ENCODE measurements around the gene MTA3.
A peak's percentile ranks its signal among the peaks of the same experiment; 100 is the strongest.

Gene MTA3

DNA sequence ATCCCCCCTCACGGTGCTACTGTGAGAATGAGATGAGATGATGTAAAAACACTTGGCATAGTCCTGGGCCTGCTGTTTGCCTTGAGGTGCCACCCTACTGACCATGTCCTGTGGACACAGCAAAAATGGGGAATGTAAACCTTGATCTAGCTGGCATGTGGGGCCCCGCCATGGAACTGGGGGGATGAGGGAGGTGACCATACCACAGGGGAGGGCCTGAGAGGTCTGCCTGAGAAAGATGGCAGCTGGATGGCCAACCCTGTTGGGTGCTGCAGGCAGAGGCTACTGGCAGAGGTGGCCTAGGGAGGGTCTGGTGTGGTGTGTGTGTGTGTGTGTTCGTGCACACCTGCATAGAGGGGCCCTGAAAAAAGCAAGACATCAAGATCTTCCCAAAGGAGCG, 223.2 kb downstream of the MTA3 start:
- DNase-seq = no peak

DNA sequence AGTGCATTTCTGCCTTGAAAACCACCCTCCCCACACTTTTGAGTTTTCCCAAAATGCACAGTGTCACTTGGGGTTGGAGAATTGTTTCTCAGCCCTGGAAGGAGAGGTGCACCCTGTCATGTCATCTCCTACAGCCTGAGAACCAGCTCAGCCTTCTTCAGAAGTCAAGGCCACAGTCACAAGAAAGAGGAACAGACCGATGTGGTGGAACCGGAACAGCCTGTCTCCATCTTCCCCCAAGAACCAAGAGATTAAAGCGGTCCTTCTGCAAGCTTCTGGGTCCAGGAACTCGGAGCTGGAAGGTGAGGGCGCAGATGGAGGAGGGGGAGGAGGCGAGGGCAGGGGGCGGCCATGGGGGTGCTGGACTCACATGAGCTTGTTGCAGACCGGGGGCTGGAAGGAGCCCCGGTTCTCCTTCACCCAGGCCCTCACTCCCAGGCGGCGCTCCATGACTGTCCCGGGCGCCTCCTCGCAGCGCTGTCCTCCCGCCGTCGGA, 223.7 kb downstream of the MTA3 start:
- DNase-seq = no peak

- peak in 1 of 2 experiments; percentile 61 for DNase-seq
Observed at GRCh38 chr2:42792583-42793333, 224.3 kb downstream of the MTA3 start, which contains the start of gene HAAO. Gene HAAO, minus strand, starts transcription at chr2:42792583. Its CDS starts 47 bp downstream, at chr2:42792536.

- DNase-seq = no peak
Observed at GRCh38 chr2:42793334-42794270, 225.2 kb downstream of the MTA3 start.

DNA sequence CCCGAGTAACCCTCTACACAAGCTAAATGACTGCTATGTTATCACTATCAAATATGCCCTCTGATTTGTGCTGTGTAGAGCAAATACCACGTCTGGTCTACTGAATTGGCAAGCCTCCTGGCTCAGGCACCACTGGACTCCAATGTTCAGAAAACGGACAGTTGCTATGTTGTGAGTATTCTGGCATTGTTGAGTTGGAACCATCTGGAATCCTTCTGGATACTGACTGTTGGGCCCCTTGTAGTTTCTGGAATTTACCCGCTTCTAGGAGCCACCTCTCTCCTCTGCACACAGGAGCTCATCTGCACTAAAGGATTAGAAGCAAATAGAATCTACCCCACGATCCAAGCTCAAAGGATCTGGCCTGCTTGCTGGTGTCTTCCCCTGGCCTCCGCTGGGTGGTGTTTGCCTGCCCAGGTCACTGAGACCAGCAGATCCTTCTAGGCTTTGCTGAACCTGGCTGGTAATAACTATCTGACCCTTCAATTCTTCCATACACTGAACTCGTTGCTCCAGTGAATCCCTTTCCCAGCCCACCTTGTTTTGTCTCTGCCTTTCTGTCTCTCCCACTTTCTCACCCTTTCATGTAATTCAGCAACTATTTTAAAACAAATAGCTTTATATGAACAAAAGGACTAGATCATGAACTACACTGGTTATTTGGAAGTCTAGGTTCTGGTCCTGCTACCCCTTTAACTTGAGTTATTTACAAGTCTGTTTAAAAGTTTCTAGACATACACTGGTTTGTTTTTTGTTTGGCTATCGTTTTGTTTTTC, 226.0 kb downstream of the MTA3 start:
- peak in 1 of 2 experiments; percentile 26 for DNase-seq

DNA sequence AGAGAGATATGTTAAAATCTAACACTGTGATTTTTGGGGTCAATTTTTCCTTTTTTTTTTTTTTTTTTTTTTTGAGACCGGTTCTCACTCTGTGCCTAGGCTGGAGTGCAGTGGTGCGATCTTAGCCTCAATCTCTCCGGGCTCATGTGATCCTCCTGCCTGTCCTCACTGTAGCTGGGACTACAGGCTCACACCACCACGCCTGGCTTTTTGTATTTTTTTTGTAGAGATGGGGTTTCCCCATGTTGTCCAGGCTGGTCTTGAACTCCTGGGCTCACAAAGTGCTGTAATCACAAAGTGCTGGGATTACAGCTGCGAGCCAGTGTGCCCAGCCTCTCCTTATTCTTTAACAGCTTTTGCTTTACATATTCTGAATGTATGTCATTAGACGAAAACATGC, 226.8 kb downstream of the MTA3 start:
- DNase-seq = no peak

GRCh38 chr2:42795841-42796301, 227.4 kb downstream of the MTA3 start:
- peak in 1 of 2 experiments; percentile 19 for DNase-seq

GRCh38 chr2:42796427-42797248, 228.2 kb downstream of the MTA3 start:
- no peak for DNase-seq

GRCh38 chr2:42797281-42797680, 228.8 kb downstream of the MTA3 start:
- DNase-seq = no peak

GRCh38 chr2:42799881-42800280, 231.4 kb downstream of the MTA3 start:
- DNase-seq = no peak

DNA sequence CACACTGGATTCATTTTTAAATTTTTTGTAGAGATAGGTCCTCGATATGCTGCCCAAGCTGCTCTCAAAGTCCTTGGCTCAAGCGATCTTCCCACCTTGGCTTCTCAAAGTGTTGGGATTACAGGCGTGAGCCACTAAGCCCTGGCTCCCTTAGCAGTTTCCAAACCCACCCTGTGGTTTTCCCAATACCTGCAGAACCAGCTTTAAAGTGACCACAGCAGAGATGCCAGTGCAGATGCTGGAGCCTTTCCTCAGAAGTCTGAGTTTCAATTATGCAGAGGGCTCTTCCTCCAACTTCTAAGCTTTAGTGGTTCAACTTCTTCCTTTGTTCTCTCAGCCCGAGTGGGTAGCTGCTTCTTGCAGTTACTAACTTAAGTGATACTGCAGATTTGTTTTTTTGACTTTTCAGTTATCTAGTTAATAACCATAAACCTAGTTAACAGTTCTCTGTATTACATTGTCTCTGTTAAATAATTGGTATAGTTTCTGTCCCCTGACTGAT, 232.1 kb downstream of the MTA3 start:
- no peak for DNase-seq

DNA sequence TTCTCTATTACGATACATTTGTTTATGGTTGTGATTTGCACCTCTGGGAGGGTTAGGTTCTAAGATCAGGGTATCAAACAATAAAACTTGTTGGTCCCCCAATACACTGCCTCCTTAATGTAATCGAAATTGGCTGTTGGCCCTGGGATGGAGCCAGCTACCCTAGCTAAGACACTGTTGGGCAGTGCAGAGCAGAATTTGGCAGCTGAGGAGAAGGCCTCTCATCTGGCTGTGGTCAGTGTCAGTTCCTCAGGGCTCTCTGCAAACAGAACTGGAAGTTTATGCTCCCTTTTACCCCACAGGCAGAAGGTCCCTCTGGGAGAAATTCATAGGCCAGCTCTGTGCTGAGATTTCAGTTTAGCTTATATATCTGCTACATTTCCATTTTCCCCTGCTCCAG, 232.5 kb downstream of the MTA3 start:
- no peak for DNase-seq

- no peak for DNase-seq
Observed at GRCh38 chr2:42801381-42801780, 232.9 kb downstream of the MTA3 start.

DNA sequence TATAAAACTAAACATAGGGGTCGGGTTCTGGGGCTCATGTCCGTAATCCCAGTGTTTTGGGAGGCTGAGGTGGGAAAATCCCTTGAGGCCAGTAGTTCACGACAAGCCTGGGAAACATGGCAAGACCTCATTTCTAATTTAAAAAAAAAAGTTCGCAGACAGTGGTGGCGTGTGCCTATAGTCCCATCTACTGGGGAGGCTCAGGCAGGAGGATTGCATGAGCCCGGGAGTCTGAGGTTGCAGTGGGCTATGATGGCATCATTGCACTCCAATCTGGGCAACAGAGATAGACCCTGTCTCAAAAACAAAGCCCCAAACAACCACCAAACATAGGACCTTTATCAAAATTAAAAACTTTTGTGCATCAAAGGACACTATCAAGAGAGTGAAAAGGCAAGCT, 233.7 kb downstream of the MTA3 start:
- DNase-seq = no peak

GRCh38 chr2:42804338-42804737, 235.9 kb downstream of the MTA3 start:
- no peak for DNase-seq

DNA sequence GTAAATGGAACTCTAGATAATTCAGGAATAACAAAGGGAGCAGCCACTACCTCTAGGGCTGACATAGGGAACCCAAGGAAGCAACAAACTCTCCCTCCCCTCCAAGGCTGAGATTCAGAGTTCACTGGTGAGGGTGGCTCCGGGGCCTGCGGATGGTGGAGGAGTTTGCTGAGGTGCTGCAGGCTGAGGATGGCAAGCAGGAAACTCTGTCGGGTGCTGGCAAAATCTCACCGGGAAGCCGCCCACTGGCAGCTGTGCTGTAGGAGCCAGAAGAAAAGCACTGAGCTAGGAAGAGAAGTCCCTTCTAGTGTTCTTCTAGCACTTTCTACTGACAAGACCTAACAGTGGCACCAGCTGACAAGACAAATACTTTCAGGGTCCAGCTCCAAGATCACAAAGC, 236.5 kb downstream of the MTA3 start:
- DNase-seq = no peak
